Breast epithelium (tissue), 4 donors: Measurements from ENCODE around the gene DGKI. TPM values are rescaled to one million over a fixed set of nuclear protein-coding genes. Genes with fewer than 3 reads are reported as not detected.

Source experiments
- DNase-seq, 2 donors: peaks; one replicate each; pipeline ENCODE4 v3.0.0-alpha.2; 2019; ENCODE audit warnings: low spot score in 2 of 2
- H3K27ac ChIP-seq, 2 donors: fragments of 200-600 bp; sonication (generic) in 1 of 2; one replicate each; pipeline ENCODE4 v1.5.1; 2016 to 2019; ENCODE audit warnings: mild to moderate bottlenecking in 1 of 2
- H3K27me3 ChIP-seq, 2 donors: fragments of 200-600 bp; sonication (generic) in 1 of 2; one replicate each; pipeline versions ENCODE4 v1.5.1 to v1.6.0; 2017 to 2019; ENCODE audit warnings: control low read depth in 1 of 2, mild to moderate bottlenecking in 1 of 2
- H3K36me3 ChIP-seq: fragments of 200-600 bp; one replicate; pipeline ENCODE4 v1.5.1; 2019
- H3K4me1 ChIP-seq, 2 donors: fragments of 200-600 bp; sonication (generic); one replicate each; pipeline ENCODE4 v1.5.1; 2016 to 2019; ENCODE audit warnings: control low read depth in 1 of 2
- H3K4me3 ChIP-seq, 3 donors: fragments of 200-600 bp; sonication (generic); 1 replicate in 2 of 3; 2 replicates in 1 of 3; pipeline ENCODE4 v1.5.1; 2016 to 2019; ENCODE audit warnings: mild to moderate bottlenecking in 3 of 3, moderate library complexity in 2 of 3
- H3K9me3 ChIP-seq, 2 donors: fragments of 200-600 bp; sonication (generic) in 1 of 2; one replicate each; pipeline ENCODE4 v1.5.1; 2016 to 2019; ENCODE audit warnings: control low read depth in 1 of 2
- POLR2A ChIP-seq: fragments of 450-650 bp; IDR thresholded peaks from one replicate; pipeline ENCODE4 v1.6.1; 2016; ENCODE audit warnings: antibody characterized with exemption, mild to moderate bottlenecking, moderate library complexity
- POLR2AphosphoS5 ChIP-seq, 3 donors: sonication (generic); formaldehyde crosslinking; IDR thresholded peaks; one replicate each; pipeline ENCODE4 v1.6.1; 2017; ENCODE audit warnings: antibody characterized with exemption in 3 of 3
- intact Hi-C: fragments of 100-400 bp; cut with DNase I; formaldehyde crosslinking; loops from one replicate; pipeline ENCODE4 v1.15.1; 2023; ENCODE audit warnings: low total_unique reads
- total RNA-seq, 3 donors: library from RNA; depleted of rRNA; stranded (reverse); fragments of >200 nt; gene quantifications; one replicate each; pipeline ENCODE4 v1.1.0, GENCODE V29; 2016
- TF ChIP-seq, protein P1 (sequence below), 3 donors: fragments of 450-650 bp; IDR thresholded peaks; one replicate each; pipeline ENCODE4 v1.5.1; 2016 to 2017; ENCODE audit warnings: antibody characterized with exemption in 3 of 3, mild to moderate bottlenecking in 3 of 3, moderate library complexity in 3 of 3

DGKI gene
- total RNA-seq, 3 donors from 2014 or later, result 2.7 to 4.1 (median 2.9) TPM

DNA sequence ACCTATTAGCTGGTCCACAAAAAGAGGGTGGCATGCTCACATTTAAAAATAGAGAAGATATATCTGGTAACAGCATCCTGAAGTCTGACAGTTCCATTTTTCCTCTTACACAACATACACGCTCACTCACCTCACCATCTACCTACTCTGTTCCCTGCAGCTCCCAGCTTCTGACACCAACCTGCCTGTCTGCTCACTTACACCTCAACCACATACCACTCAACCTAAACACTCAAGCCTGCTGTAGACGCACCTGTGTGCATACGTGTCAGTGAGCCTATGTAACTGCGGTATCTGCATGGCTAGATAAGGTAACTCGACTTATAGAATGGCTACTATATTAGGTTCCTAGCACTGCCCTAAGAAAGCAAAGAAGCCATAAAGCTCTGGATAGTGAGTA, 174.9 kb downstream of the DGKI start:
- intact Hi-C loops, result no loop called here
- Histone ChIP-seq H3K9me3 (no peaks in the 10 kb centered on the region), H3K36me3 (no peaks in the 10 kb centered on the region), H3K27ac (no peak overlapping the region), H3K4me1 (no peaks in the 10 kb centered on the region), H3K4me3 (no peak overlapping the region), H3K27me3 (no peaks in the 10 kb centered on the region)
- TF ChIP-seq POLR2A, result no peak
- TF ChIP-seq, protein P1, sequence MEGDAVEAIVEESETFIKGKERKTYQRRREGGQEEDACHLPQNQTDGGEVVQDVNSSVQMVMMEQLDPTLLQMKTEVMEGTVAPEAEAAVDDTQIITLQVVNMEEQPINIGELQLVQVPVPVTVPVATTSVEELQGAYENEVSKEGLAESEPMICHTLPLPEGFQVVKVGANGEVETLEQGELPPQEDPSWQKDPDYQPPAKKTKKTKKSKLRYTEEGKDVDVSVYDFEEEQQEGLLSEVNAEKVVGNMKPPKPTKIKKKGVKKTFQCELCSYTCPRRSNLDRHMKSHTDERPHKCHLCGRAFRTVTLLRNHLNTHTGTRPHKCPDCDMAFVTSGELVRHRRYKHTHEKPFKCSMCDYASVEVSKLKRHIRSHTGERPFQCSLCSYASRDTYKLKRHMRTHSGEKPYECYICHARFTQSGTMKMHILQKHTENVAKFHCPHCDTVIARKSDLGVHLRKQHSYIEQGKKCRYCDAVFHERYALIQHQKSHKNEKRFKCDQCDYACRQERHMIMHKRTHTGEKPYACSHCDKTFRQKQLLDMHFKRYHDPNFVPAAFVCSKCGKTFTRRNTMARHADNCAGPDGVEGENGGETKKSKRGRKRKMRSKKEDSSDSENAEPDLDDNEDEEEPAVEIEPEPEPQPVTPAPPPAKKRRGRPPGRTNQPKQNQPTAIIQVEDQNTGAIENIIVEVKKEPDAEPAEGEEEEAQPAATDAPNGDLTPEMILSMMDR (IDR thresholded peaks at IDR 0.05), result no peak
- no peak for TF ChIP-seq POLR2AphosphoS5 (IDR thresholded peaks at IDR 0.05)
- no peak for DNase-seq

DNA sequence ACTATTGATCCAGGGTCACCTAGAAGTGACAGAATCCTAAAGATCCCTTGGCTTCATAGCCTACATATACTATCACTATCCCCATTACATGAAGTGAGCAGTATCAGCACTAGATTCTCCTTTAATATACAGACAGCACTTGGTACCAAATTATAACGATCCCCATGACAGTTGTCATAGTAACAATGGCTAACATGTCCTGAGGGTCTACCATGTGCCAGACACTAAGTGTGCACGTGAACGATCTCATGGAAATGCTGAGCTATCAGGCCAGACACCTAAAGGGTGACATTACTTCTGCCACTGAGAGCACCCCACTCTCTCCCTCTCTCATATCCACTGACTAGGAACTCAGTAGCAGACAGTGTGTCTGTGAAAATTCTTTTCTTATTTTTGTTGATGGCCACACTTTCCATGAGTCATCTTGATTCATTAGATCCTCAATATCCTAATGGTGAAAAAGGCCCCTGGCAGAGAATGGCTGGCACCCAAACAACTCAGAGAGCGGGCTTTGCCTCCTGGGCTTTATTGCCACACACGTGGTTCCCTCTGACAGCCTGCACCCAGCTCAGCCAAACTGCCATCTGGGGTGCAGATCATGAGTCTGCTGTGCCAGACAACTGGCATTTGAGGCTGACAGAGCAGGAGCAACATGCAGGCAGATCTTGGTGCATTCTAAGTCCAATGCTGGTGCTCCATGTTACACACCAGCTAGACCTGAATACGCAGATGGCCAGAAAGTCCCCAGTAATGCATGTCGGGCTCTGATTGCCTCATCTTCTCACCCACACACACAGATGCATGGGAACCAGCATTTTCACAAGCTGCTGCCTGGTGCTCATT, 176.3 kb downstream of the DGKI start:
- intact Hi-C loops, result no loop called here
- Histone ChIP-seq H3K27me3 (no peaks in the 10 kb centered on the region), H3K36me3 (no peaks in the 10 kb centered on the region), H3K27ac (no peak overlapping the region), H3K4me1 (no peaks in the 10 kb centered on the region), H3K9me3 (no peaks in the 10 kb centered on the region), H3K4me3 (no peak overlapping the region)
- no peak for TF ChIP-seq POLR2A
- no peak for TF ChIP-seq POLR2AphosphoS5 (IDR thresholded peaks at IDR 0.05)
- TF ChIP-seq, protein P1 (IDR thresholded peaks at IDR 0.05), result no peak
- no peak for DNase-seq

DNA sequence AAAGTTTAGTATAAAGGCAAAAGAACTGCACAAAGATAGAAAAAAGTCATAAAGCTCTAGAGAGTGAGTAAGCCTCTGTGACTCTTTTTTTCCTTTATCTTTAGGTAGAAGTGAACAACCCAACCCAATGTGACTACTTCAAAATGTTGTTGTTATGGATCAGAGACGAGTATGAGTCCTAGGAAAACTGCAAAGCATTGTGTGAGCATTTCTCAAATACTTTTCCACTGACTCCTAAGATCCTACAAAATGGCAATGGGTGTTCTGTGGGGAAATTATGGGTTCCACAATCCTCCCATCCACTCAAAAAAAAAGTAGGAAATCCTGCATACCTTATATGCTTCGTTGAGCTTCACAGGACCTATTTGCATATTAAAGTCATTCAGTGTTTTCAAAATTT, 177.1 kb downstream of the DGKI start:
- Histone ChIP-seq H3K27ac (no peak overlapping the region), H3K4me3 (no peak overlapping the region), H3K9me3 (no peaks in the 10 kb centered on the region), H3K4me1 (no peaks in the 10 kb centered on the region), H3K27me3 (no peaks in the 10 kb centered on the region), H3K36me3 (no peaks in the 10 kb centered on the region)
- DNase-seq, result no peak
- no peak for TF ChIP-seq POLR2AphosphoS5 (IDR thresholded peaks at IDR 0.05)
- no peak for TF ChIP-seq POLR2A
- TF ChIP-seq, protein P1 (IDR thresholded peaks at IDR 0.05), result no peak
- intact Hi-C loops, result no loop called here

DNA sequence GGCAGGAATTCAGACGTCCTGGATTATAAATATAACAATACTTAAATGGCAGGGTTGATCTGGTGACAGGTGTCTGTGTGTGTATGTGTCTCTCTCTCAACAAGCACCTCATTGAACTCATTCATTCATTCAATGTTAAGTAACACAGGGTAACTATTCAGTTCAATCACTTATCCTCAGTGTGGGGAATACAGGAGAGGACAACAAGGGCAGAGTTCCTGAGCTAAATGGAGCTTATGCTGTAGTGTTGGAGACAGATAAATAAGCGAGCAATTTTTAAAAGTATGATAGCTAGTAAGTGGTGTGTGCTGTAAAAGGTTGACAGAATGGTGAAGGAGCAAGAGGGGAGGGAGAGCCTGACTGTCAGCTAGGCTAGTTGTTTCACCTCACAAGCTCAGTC, 178.4 kb downstream of the DGKI start:
- no peaks in the 10 kb centered on the region for H3K4me1 ChIP-seq
- TF ChIP-seq POLR2AphosphoS5 (IDR thresholded peaks at IDR 0.05), result no peak
- TF ChIP-seq, protein P1 (IDR thresholded peaks at IDR 0.05), result no peak
- TF ChIP-seq POLR2A, result no peak
- intact Hi-C loops, result no loop called here
- peaks cover 0 to 2% of the 10 kb centered on the region in 2 donors for H3K27me3 ChIP-seq
- H3K36me3 ChIP-seq, result no peaks in the 10 kb centered on the region
- DNase-seq, result no peak
- H3K9me3 ChIP-seq, result no peaks in the 10 kb centered on the region
- no peak overlapping the region for H3K27ac ChIP-seq
- H3K4me3 ChIP-seq, result no peak overlapping the region

DNA sequence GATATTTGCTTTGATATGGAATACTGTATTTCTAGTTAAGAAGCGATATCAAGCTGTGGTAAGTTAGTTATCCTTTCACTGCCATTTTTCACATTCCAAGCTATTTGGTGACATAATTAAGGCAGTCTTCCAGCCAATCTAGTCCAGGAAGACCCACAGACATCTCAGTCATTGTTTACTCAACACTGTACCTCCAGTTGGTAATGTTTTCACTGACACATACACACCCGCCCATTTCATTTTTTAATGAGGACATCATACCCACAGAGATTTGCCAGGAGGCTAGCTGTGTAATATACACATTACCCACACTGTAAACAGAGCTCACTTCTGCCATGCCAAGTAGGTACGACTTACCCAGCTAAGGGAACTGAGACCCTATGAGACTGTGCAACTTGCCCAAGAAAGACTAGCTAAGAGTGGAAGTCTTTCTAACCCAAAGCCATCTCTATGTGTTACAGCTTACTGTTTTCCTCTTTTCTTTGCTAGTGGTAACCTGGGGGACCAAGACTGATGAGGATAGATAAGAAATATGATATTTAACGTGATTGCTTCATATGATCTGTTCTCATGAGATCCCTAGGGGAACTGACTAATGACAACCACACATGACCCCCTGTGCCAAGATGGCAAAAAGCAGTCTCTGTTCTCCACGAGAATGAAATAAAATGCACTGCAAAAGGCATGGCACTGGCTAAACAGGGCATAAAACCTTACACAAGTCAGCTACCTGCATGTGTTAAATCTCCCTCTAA, 179.0 kb downstream of the DGKI start:
- Histone ChIP-seq H3K9me3 (no peaks in the 10 kb centered on the region), H3K27me3 (peaks cover 0 to 6% of the 10 kb centered on the region in 2 donors), H3K4me1 (no peaks in the 10 kb centered on the region), H3K27ac (no peak overlapping the region), H3K36me3 (no peaks in the 10 kb centered on the region), H3K4me3 (no peak overlapping the region)
- no peak for TF ChIP-seq POLR2A
- TF ChIP-seq POLR2AphosphoS5 (IDR thresholded peaks at IDR 0.05), result no peak
- TF ChIP-seq, protein P1 (IDR thresholded peaks at IDR 0.05), result no peak
- no peak for DNase-seq
- intact Hi-C loops, result no loop called here
